AG09309 (cell line): ENCODE measurements around the gene PRDM10.

ENCODE experiments used
- DNase-seq: peaks from one replicate; pipeline ENCODE4 v3.0.0-alpha.2; 2010; ENCODE audit warnings: low read depth
- H3K4me3 ChIP-seq: 2 replicates; pipeline ENCODE4 v1.5.1; 2011; ENCODE audit warnings: mild to moderate bottlenecking, low read depth, low read length, moderate library complexity; ENCODE audit not compliant: control insufficient read depth
- TF ChIP-seq, protein P1 (sequence below): IDR thresholded peaks from 2 replicates; pipeline ENCODE4 v1.5.1; 2011; ENCODE audit warnings: mild to moderate bottlenecking, low read depth, low read length, inconsistent platforms; ENCODE audit not compliant: insufficient read depth, control insufficient read depth; ENCODE audit errors: missing control alignments

PRDM10 gene

DNA sequence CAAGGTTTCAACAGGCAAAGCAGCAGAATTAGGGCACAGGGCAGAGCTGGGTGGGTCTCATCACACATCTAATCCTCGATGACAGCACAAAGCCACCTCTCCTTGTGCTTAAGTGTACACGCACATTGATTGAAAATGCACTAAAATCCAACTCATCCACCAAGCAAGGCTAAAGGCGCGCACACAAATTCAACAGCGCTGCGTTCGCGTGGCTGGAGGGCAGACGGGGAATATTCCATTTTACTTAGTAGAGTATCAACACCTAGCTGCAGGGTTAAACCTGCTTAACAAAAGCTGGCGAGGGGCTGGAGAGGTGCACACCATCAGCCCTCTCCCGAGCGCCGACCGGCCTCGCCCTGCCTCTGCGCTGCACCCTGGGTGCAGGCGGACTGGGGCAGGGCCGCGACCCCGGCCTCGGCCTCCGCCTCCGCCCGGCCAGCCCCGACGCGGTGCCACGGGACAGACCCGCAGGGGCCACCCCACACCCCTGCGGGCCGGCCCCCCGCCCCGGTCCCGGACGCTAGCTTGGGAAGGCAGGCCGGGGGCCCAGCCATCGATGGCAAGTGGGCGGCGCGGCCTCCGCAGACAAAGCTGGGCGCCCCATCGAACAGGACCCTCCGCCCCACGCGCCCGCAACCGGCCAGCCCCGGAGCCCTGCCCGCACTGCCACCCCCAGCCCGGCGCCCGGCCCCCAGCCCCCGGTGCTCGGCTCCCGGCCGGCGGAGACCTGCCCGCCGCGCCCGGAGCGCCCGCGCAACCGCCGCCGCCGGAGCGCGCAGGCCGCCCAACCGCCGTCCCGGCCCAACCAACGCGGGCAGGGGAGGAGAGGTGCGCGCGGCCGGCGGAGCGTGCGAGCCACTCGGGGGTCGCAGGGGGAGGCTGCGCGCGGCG lies 929 bp downstream of the PRDM10 start:
- DNase-seq = no peak
- H3K4me3 ChIP-seq = peak overlapping the region; percentile 62
- TF ChIP-seq, protein P1, sequence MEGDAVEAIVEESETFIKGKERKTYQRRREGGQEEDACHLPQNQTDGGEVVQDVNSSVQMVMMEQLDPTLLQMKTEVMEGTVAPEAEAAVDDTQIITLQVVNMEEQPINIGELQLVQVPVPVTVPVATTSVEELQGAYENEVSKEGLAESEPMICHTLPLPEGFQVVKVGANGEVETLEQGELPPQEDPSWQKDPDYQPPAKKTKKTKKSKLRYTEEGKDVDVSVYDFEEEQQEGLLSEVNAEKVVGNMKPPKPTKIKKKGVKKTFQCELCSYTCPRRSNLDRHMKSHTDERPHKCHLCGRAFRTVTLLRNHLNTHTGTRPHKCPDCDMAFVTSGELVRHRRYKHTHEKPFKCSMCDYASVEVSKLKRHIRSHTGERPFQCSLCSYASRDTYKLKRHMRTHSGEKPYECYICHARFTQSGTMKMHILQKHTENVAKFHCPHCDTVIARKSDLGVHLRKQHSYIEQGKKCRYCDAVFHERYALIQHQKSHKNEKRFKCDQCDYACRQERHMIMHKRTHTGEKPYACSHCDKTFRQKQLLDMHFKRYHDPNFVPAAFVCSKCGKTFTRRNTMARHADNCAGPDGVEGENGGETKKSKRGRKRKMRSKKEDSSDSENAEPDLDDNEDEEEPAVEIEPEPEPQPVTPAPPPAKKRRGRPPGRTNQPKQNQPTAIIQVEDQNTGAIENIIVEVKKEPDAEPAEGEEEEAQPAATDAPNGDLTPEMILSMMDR = no peak

DNA sequence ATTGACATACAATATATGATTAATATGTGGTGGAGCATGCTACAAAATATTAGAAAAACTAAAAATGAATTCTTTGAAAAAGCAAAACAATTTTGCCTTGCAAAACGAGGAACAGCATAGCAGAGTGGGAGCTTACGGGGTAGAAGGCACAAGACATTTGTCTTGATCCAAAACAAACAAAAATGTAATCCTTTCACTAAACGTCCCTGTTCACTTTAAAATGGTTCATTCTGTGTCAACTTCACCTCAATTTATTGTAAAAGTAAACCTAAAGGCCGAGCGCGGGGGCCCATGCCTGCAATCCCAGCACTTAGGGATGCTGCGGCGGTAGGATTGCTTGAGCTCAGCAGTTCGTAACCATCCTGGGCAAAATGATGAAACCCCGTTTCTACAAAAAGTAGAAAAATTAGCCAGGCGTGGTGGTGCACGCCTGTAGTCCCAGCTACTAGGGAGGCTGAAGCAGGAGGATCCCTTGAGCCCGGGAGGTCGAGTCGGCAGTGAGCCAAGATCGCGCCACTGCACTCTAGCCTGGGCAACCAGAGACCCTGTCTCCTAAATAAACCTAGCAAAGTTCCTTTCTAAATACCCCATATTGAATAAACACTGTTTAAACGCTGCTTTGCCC lies 2.0 kb downstream of the PRDM10 start:
- no peak for DNase-seq
- no peak overlapping the region for H3K4me3 ChIP-seq

DNA sequence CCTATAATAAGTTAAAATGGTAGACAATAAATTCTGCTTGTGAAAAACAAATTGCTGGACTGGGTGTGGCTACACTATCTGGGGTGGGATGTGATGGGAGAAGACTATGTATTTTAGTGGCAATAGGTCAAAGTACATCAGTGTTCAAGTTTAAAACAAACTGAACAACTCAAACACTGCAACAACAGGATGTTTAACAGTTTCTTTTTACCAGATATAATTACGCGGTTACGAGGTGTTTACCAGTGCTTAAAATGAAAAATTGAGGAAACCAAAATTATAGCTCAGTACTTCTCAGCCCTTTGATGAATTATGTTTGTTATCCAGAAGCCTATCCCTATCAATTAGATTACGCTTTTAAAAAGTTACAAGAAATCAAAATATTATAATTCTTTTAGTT lies 3.2 kb downstream of the PRDM10 start:
- TF ChIP-seq, protein P1 = no peak
- no peak for DNase-seq
- no peak overlapping the region for H3K4me3 ChIP-seq

More for the DNA sequence above, 2.0 kb downstream of the PRDM10 start:
- TF ChIP-seq, protein P1 = no peak

DNA sequence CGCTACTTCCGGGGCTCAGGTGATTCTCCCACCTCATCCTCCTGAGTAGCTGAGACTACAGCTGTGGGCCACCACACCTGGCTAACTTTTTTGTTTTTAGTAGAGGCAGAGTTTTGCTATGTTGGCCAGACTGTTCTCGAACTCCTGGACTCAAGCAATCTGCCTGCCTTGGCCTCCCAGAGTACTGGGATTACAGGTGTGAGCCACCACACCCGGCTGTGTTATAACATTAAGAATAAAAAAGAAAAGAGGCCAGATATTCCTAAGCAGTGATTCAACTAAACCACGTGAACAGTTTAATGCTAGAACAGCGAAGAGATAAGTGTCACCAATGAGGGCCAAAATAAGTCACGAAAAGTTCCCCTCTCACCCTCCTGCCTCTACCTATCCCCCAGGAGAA lies 3.7 kb downstream of the PRDM10 start:
- no peak for DNase-seq
- H3K4me3 ChIP-seq = no peak overlapping the region

DNA sequence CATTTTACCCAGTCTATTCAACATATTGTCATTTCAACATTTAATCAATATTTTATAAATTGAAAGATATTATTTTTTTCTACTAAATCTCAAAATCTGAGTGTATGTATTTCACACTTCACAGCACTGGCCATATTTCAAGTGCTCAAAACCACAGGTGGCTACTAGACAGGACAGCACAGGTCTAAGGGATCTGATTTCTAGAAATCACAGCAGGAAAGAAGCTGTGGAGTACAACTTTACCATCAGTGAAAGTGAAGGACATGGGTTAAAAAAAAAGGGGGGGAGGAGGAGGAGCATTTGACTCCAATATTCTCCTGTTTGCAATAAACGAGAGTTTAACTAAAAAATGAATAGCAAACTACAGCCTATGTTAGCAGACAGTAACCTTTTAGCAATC lies 4.5 kb downstream of the PRDM10 start:
- TF ChIP-seq, protein P1 = no peak
- DNase-seq = no peak

More for the DNA sequence above, 3.7 kb downstream of the PRDM10 start:
- TF ChIP-seq, protein P1 = no peak

DNA sequence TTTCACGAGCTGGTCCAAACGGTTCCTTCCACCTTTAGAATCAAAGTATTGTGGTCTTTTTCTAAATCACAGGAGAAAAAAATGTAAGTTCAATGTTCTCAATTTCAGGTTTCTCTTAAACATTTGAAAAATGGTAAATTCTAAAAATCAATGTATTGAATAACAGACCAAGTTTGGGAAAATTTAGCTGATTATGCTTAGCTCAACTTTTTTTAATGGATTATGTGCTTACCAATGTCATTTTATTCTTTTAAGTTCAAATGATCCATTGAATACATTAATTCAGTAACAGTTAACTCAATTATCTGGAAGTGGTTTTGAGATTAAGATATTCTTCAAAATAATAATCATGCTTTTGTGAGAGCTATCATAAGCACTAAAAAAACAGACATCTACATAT lies 5.1 kb downstream of the PRDM10 start:
- TF ChIP-seq, protein P1 = no peak
- no peak for DNase-seq
- no peak overlapping the region for H3K4me3 ChIP-seq

More for the DNA sequence above, 4.5 kb downstream of the PRDM10 start:
- no peak overlapping the region for H3K4me3 ChIP-seq
